DMS153 (cell line): ENCODE measurements around the gene OR7A5.
"Not testable (repeated sequence)": the region's sequence is repeated elsewhere in the genome, so short reads cannot be mapped to it uniquely, and the experiment has no call there.

ENCODE experiments used
- DNase-seq: peaks from one replicate; lab custom pipeline; 2025; lab: John Stamatoyannopoulos, UW

OR7A5 gene

DNA sequence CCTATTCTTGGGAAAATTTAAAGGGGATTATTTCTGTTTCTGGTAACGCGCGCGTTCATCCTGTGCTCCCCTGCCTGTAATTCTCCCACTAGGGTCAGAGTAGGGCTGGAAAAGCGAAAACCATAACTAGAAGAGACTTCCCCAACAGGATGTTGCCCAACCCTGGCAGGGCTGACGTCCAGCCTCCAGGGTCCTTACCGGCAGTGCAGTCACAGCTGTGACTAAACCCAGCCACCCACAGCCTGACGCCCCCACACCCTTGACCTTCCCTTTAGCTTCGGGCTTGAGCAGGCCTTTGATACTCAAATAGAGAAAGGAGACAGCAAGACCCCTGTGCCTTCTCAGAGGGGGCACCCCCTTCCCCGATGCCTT is 50.3 kb downstream of the OR7A5 start:
- not testable (repeated sequence) for DNase-seq

DNA sequence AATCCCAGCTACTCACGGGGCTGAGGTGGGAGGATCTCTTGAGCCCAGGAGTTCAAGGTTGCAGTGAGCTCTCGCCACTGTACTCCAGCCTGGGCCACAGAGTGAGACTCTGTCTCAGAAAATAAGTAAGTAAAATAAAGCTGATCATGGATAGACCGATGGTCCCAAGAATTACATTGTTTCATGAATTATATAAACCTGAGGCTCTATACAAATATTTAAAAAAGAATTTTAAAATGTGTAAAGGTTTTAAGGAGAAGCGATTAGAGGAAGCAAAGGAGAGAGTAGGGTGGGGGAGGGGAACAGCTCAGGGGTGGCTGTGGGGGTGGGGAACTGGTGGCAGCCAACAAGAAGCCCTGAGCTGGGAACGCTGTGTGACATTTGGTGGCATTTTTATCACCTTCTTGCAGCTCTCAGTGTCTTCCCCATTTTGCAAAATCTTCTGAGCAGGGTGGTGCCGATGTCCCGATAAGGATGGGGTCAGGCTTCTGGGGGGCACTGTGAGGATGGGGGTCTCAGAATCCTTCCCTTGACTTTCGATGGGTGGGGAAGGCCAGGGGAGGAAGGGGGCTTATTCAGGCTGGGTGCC is 51.5 kb downstream of the OR7A5 start:
- DNase-seq: not testable (repeated sequence)

DNA sequence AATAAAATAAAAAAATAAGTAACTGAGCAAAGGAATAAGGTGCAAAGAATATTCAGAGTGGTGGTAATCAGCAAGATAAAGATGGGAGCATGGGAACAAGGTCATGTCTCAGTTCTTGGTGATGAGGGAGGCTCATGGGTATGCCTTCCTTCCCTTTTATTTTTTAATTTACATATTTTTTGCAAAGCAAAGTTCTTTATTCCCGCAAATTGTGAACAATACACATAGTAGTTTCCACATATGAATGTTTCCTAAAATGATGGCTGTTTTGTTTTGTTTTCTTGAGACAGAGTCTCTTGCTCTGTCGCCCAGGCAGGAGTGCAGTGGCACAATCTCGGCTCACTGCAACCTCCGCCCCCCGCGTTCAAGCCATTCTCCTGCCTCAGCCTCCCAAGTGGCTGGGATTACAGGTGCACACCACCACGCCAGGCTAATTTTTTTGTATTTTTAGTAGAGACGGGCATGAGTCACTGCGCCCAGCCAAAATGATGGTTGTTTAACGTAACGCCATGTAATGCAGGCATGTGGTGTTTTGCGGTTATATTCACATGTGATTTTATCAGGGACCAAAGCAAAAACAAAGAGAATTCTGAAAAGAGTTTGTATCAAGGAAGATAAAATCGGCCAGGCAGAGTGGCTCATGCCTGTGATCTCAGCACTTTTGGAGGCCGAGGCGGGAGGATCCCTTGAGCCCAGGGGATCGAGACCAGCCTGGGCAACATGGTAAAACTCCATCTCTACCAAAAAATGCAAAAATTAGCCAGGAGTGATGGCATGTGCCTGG is 52.2 kb downstream of the OR7A5 start:
- DNase-seq: no peak

DNA sequence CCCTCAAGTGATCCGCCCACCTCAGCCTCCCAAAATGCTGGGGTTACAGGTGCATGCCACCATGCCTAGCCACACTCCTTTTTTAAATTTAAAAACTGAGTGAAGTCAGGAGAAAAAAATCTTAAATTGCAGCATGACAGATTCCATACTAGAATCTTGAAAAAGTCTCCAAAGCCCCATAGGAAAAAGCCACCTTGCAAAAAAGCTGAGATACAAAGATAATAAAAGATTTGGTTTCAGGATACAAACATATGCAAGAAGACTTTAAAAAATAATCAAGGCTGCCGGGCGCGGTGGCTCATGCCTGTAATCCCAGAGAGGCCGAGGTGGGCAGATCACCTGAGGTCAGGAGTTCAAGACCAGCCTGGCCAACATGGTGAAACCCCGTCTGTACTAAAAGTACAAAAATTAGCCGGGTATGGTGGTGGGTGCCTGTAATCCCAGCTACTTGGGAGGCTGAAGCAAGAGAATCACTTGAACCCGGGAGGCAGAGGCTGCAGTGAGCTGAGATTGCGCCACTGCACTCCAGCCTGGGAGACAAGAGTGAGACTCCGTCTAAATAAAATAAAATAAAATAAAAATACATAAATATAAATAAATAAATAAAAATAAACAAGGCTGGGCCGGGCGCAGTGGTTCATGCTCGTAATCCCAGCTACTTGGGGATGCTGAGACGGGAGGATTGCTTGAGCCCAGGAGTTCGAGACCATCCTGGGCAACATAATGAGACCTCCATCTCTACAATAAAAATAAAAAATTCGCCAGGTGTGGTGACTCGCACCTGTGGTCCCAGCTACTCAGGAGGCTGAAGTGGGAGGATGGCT is 53.1 kb downstream of the OR7A5 start:
- DNase-seq: not testable (repeated sequence)

DNA sequence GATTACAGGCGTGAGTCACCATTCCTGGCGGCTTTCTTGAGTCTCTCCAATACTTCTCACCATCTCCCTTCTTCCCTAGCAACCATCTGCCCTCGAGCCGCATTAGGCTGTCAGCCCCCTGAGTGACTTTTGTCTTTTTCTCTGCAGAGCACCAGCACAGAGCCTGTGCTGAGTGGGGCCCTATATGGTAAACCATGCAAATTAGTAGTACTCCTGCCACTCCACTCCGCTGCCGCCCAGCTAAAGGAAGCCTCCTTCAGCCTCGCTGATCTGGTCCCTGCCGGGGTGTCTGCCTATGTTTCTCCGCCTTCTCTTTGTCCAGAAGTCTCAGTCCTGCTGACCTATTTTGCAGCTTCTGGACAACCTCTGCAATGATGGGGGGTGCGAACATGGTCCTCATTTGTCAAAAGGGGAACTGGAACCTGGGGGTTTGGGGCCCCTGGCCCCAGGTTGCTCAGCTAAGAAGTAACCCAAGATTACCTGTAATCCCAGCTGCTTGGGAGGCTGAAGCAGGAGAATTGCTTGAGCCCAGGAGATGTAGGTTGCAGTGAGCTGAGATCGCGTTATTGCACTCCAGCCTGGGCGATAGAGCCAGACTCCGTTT is 54.3 kb downstream of the OR7A5 start:
- not testable (repeated sequence) for DNase-seq

DNA sequence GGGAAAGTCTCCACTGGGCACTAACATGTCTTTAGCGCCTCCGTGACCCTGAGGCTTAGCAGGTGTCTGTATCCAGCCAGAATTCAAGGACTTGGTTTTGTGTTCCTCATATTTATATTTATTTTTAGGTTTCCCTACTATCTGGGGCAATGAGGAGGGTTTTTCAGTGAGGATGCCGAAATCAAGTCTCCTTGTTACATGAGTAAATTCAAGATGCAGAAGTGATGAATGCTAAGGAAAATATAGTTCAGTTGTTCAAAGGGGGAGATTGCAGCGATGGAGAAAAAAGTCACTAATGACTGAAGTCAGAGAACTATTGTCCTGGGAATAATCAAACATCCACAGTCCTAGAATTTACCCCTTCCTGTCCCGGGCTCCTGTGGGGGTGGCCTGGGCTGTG is 55.8 kb downstream of the OR7A5 start:
- no peak for DNase-seq

DNA sequence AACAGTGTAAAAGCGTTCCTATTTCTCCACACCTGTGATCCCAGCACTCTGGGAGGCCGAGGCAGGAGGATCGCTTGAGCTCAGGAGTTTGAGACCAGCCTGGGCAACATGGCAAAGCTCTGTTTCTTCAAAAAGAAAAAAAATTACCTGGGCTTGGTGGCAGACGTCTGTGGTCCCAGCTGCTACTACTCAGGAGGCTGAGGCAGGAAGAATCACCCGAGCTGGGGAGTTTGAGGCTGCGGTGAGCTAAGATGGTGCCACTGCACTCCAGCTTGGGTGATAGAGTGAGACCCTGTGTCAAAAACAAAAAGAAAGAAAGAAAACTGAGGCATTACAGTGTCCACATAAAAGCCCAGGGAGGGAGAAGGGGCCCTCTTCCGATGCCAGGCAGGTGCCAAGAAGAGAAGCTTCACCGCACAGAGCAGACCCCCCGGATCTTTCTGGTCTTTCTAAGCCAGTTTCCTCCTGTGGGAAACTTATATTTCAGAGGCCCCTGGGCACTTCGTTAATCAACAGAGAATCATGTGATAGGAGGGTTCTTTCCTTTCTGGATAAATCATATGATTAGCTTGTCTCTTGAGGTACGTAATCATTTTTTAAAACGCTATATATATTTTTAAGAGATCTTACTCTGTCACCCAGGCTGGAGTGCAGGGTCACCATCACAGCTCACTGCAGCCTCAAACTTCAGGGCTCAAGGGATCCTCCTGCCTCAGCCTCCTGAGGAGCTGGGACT is 56.7 kb downstream of the OR7A5 start, which contains the start of gene ADGRE2:
ADGRE2 (minus strand) TSS at position 451 of the 736 bp plus-strand sequence. CDS start 1,804 bp downstream, outside the sequence.
- not testable (repeated sequence) for DNase-seq

DNA sequence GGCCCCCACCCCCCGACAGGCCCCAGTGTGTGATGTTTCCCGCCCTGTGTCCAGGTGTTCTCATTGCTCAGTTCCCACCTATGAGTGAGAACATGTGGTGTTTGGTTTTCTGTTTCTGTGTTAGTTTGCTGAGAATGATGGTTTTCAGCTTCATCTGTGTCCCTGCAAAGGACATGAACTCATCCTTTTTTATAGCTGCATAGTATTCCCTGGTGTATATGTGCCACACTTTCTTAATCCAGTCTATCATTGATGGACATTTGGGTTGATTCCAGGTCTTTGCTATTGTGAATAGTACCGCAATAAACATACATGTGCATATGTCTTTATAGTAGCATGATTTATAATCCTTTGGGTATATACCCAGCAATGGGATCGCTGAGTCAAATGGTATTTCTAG is 57.3 kb downstream of the OR7A5 start:
- not testable (repeated sequence) for DNase-seq
